HG03520 (cell line): Measurements from ENCODE around the gene PEAK1.

Experiments used
- ATAC-seq: cut with Tn5 transposase; IDR thresholded peaks from one replicate; pipeline ENCODE4 v1.9.1; 2021; ENCODE audit warnings: mild to moderate bottlenecking, moderate library complexity; ENCODE audit not compliant: unreplicated experiment

The PEAK1 gene

GRCh38 chr15:77402740-77403379 lies 17.0 kb downstream of the PEAK1 start:
- no peak for ATAC-seq

GRCh38 chr15:77400258-77400657 lies 19.6 kb downstream of the PEAK1 start:
- no peak for ATAC-seq

GRCh38 chr15:77398927-77399326 lies 21.0 kb downstream of the PEAK1 start:
- ATAC-seq, result no peak

- ATAC-seq, result no peak
Observed at GRCh38 chr15:77396692-77397091, 23.2 kb downstream of the PEAK1 start.

GRCh38 chr15:77395013-77395774 lies 24.7 kb downstream of the PEAK1 start:
- ATAC-seq, result no peak

DNA sequence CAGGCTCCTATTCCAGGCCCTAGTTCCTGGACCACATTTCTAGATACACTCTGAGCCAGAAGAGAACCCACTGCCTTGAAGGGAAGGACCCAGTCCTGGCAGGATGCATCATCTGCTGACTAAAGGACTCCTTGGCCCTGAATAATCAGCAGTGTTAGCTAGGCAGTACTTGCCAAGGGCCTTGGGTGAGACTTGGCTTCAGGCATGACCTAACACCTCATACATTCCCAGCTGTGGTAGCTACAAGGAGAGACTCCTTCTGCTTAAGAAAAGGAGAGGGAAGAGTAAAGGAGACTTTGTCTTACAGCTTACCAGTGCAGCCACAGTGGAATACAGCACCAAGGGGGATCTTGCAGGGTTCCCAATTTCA lies 26.4 kb downstream of the PEAK1 start:
- no peak for ATAC-seq

DNA sequence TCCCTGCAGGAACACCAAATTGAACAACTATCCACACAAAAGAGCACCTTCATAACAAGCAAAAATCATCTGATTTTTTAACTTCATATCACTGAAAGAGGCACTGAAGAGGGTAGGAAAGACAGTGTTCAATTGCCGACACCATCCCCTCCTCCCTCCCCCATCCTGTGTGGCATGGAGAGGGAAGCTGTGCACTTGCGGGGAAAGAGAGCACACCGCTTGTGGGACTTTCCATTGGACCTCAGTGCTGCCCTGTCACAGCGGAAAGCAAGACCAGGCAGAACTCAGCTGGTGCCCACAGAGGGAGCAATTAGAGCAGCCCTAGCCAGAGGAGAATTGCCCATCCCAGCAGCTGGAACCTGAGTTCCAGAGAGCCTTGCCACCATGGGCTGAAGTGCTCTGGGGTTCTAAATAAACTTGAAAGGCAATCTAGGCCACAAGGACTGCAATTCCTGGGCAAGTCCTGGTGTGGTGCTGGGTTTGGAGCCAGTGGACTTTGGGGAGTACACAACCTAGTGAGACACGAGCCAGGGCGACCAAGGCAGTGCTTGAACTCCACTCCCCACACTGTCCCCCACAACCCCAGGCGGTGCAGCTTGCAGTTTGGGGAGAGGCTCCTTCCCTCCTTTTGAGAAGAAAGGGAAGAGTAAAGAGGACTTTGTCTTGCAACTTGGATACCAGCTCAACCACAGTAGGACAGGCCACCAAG lies 27.0 kb downstream of the PEAK1 start:
- no peak for ATAC-seq

GRCh38 chr15:77391372-77391951 lies 28.4 kb downstream of the PEAK1 start:
- no peak for ATAC-seq

DNA sequence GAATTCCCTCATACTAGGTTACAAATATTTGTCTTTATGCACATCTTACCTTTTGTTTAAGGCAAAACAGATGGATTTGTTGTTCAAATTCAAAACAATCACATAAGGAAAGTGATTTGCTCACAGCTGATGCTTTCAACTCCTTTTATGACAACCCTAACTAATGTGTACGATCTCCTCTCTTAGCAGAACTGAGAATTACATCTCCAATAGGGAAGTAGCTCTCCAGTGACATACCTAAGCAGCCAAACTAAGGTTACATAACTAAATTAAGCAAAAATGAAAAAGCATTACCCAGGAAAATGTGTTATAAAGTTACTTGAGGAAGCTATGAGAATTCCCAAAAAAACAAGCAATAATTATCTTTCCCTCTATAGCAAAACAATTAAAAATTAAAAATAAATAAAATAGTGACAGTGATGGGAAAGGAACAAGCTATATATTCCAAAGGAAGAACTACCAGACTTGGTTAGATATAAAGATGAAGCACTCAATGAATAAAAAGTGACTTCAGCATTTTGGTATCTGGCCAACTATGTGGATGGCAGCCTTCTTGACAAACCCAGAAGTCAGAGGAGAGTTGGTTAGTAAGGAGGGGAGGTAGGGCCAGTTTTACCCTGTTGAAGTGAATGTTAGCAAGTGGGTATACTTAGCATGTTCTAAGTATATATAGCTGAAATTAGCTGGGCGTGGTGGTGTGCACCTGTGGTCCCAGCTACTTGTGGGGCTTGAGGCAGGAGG lies 32.4 kb downstream of the PEAK1 start:
- ATAC-seq, result no peak

GRCh38 chr15:77386626-77387025 lies 33.3 kb downstream of the PEAK1 start:
- ATAC-seq, result no peak

GRCh38 chr15:77384589-77385359 lies 35.1 kb downstream of the PEAK1 start:
- no peak for ATAC-seq

GRCh38 chr15:77384086-77384485 lies 35.8 kb downstream of the PEAK1 start:
- ATAC-seq, result no peak

GRCh38 chr15:77380033-77380432 lies 39.9 kb downstream of the PEAK1 start:
- ATAC-seq, result no peak

DNA sequence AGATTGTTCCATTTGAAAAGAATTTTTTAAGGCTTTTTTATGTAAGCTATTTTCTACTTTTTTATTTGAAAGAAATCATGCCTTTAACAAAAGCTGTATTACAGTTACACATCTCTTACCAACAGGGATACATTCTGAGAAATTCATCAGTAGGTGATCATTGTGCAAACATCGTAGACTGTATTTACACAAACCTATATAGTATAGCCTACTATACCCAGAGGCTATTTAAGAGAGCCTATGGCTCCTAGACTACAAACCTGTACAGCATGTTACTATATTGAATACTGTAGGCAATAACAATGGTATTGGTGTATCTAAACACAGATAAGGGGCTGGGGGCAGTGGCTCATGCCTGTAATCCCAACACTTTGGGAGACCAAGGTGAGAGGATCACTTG lies 43.1 kb downstream of the PEAK1 start:
- no peak for ATAC-seq

DNA sequence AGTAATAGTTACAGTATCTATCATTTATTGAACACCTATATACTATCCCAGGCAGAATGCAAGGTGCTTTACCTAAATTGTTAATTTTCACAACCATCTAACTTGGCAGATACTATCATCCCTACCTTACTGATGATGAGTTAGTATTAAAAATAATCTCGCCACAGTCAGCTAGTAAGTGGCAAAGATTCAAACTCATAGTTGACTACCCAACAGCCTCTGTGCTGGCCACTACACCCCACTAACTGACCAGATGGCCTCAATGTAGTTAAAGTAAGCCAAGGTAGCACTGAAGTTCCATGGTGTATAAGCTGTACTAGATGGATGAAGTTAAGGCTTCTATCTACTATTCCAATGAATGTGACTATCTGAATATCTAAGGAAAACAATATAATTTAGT lies 44.8 kb downstream of the PEAK1 start:
- no peak for ATAC-seq

DNA sequence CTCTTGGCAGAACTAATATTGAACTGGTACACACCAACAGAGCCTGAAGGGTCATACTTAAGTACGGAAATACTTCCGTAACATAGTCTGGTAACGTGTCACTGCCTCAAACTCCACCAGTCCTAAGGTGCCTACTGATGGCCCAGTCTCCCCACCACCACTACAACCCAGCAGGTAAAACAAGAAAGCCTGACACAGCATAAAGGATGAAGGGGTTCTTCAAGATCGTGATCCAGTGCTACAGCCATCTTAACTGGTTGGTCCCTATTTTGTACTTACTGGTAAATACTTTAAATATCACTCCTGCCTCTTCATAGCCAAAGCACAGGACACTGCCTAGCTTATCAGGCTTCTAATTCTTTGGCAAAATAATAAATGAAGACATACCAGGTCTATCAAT lies 46.5 kb downstream of the PEAK1 start:
- no peak for ATAC-seq

DNA sequence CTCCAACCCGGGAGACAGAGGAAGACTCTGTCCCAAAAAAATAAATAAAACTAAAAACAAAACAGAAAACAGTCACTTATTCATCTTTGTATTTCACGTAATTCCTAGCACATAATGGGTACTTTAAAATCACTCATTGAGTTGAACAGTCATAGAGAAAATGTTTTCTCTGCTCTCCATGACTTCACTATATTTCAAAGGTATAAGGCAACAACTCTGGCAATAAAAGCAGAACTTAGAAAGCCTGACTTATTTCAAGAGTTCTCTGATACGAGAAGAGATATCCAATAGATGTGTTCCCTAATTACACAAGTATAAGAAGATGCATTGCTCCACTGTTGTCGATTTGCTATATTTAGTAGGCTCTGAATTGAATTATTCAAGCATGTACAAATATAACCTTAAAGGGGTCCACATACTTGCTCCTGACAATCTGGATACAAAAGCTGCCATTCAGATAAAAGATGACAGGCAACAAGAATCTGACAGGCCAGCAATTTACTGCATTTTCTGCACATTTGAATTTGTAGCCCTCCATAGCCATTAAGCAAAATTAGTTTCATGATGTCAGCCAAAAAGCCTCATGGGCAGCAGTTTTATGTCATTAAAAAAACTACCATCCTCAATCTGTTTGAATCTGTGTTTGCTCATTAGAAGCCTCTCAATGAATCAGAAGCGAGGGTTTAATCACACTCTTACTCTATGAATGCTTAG lies 47.9 kb downstream of the PEAK1 start:
- ATAC-seq, result no peak

GRCh38 chr15:77370580-77370979 lies 49.3 kb downstream of the PEAK1 start:
- no peak for ATAC-seq

DNA sequence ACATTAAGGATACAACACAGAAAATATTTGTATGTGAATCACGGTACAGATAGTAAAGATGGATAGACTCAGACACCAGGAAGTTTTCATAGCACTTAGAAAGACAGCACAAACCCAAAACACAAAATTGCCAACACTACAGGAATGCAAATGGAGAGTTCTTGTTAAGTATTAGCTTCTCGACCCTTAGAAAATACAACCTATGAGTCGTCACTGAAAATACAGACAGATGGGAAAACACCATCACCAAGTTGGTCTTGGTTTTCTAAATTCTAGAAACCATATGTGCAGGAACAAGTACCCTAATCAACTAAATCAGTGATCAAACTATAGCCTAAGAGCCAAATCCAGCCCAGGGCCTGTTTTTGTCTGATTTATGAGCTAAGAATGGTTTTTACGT lies 50.7 kb downstream of the PEAK1 start:
- ATAC-seq, result no peak

GRCh38 chr15:77367631-77368030 lies 52.3 kb downstream of the PEAK1 start:
- no peak for ATAC-seq
